ENCODE results near the gene CALCOCO2.
"Not testable (repeated sequence)": the region's sequence is repeated elsewhere in the genome, so short reads cannot be mapped to it uniquely, and the experiment has no call there.

The CALCOCO2 gene

DNA sequence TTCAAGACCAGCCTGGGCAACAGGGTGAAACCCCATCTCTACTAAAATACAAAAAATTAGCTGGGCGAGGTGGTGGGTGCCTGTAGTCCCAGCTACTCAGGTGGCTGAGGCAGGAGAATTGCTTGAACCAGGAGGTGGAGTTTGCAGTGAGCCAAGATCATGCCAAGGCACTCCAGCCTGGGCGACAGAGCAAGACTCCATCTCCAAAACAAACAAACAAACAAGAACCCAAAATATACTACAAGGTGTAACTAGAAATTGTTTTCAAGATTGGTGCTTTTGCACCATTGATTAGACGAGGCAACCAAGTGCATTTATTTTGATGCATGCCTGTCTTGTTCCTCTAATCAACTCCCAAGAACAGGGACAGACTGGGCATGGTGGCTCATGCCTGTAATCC is 41.6 kb downstream of the CALCOCO2 start:
- Histone ChIP-seq H3K9ac (ENCODE audit: low read depth in 1 of 2, low read length in 2 of 2) (peak overlapping the region; percentile 31 to 58), H3K27ac (ENCODE audit: low read depth, low read length) (peak overlapping the region; percentile 52)
- not testable (repeated sequence) for H3K36me3 ChIP-seq (ENCODE audit: control insufficient read depth in 1 of 2, insufficient read depth in 2 of 2, low read length in 2 of 2)

DNA sequence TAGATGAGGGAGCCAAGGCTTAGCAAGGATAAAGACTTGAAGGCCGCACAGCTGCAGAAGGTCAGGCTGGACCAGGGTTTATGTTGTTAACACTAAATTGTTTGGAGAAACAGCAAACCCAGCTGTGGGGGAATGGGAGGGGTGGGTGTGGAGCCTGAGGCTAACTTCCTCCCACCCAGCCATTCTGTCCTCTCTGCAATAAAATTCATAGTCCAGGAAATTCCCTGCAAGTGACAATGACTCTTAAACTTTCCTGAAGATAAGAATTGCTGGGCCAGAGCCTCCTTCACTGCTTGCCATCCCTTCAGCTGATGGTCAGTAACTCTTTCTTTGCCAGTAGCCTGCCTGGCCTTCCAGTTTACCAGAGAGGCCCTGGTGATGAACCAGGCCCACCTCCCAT is 42.4 kb downstream of the CALCOCO2 start:
- H3K4me3 ChIP-seq (ENCODE audit: low read depth in 1 of 2, low read length in 2 of 2): no peak overlapping the region
- H3K9me3 ChIP-seq (ENCODE audit: control insufficient read depth in 1 of 2, low read length in 2 of 2): no peaks in the 10 kb centered on the region
- H3K4me1 ChIP-seq (ENCODE audit: control insufficient read depth in 1 of 2, insufficient read depth in 2 of 2, low read length in 2 of 2): peaks cover 47 to 53% of the 10 kb centered on the region in 2 donors
- no peak overlapping the region for H3K9ac ChIP-seq (ENCODE audit: low read depth in 1 of 2, low read length in 2 of 2)
- no peaks in the 10 kb centered on the region for H3K27me3 ChIP-seq (ENCODE audit: control insufficient read depth in 1 of 2, insufficient read depth in 2 of 2, low read length in 2 of 2)
- no peak overlapping the region for H3K27ac ChIP-seq (ENCODE audit: low read depth, low read length)
- H3K36me3 ChIP-seq (ENCODE audit: control insufficient read depth in 1 of 2, insufficient read depth in 2 of 2, low read length in 2 of 2): no peaks in the 10 kb centered on the region

More for the DNA sequence above, 41.6 kb downstream of the CALCOCO2 start:
- peaks cover 47 to 53% of the 10 kb centered on the region in 2 donors for H3K4me1 ChIP-seq (ENCODE audit: control insufficient read depth in 1 of 2, insufficient read depth in 2 of 2, low read length in 2 of 2)
- not testable (repeated sequence) for H3K9me3 ChIP-seq (ENCODE audit: control insufficient read depth in 1 of 2, low read length in 2 of 2); H3K27me3 ChIP-seq (ENCODE audit: control insufficient read depth in 1 of 2, insufficient read depth in 2 of 2, low read length in 2 of 2); H3K4me3 ChIP-seq (ENCODE audit: low read depth in 1 of 2, low read length in 2 of 2)

DNA sequence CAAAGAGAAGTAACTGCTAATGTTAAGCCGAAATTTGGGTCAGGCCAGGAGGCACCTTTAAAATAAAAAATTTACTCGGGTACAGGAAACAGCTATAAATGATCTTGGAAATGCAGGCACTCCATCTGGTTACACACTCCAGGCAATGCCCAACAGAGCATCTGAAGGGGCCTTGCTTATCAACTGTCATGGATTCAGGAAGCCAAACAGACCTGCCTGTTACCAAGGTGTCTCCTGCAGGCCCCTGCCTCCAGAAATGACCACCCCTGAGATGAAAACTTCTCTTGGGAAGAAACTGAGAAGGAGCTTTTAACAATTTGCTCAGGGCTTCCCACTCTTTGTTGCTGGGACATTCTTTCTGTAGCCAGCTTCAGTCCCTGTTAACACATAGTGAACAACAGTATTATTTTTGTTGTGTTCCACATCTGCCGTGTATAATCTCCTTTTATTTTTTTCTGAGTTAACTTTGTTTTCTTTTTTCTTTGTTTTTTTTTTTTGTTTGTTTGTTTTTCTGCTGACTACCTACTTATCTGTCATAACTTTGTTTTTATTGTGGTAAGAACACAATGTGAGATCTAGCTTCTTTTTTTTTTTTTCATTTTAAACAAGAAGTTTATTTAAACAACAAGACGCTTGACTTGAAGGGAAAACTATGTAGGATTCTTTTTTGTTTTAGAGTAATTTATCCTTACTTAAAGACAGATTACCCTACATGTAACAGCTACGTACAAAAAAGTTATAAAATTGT is 43.0 kb downstream of the CALCOCO2 start:
- Histone ChIP-seq H3K27me3 (ENCODE audit: control insufficient read depth in 1 of 2, insufficient read depth in 2 of 2, low read length in 2 of 2) (no peaks in the 10 kb centered on the region), H3K27ac (ENCODE audit: low read depth, low read length) (no peak overlapping the region), H3K9me3 (ENCODE audit: control insufficient read depth in 1 of 2, low read length in 2 of 2) (no peaks in the 10 kb centered on the region), H3K4me1 (ENCODE audit: control insufficient read depth in 1 of 2, insufficient read depth in 2 of 2, low read length in 2 of 2) (peaks cover 47 to 51% of the 10 kb centered on the region in 2 donors), H3K36me3 (ENCODE audit: control insufficient read depth in 1 of 2, insufficient read depth in 2 of 2, low read length in 2 of 2) (no peaks in the 10 kb centered on the region), H3K9ac (ENCODE audit: low read depth in 1 of 2, low read length in 2 of 2) (no peak overlapping the region), H3K4me3 (ENCODE audit: low read depth in 1 of 2, low read length in 2 of 2) (no peak overlapping the region)

DNA sequence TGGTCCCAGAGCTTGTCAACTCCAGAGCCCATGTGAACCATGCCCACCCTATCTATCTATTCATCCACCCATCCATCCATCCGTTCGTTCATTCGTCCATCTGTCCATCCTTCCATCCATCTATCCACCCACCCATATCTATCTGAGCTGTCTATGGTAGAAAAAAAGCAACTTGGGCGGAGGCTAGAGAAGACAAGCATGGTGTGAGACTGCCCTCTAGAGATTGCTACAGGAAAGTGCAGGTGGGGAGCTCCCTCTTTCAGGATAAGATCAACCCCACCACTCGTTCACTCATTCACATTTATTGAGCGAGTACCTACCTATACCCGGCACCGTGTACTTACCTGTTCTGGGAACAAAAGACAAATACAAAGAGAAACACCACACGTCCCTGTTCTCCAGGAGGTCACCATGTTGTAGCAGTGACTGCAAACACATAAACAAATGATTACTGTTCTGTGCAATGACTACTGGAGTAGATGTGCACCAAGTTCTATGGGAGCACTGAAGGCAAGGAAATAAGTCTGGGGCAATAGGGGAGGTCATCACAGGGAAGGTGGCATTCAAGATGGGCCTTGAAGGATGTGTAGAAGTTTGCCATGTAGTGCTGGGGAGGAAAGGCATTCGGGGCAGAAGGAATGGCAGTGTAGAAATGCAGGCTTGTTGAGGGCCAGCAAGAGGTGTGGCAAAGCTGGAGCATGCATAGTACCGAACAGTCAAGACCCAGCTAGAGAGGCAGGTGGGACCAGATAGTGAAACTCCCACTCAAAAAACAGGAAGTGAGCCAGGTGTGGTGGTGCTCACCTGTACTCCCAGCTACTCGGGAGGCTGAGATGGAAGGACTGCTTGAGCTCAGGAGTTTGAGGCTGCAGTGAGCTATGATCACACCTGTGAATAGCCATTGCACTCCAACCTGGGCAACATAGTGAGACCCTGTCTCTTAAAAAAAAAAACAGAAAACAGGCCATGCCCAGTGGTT is 48.4 kb downstream of the CALCOCO2 start:
- H3K9ac ChIP-seq (ENCODE audit: low read depth in 1 of 2, low read length in 2 of 2): no peak overlapping the region
- H3K36me3 ChIP-seq (ENCODE audit: control insufficient read depth in 1 of 2, insufficient read depth in 2 of 2, low read length in 2 of 2): no peaks in the 10 kb centered on the region
- no peak overlapping the region for H3K27ac ChIP-seq (ENCODE audit: low read depth, low read length)
- H3K9me3 ChIP-seq (ENCODE audit: control insufficient read depth in 1 of 2, low read length in 2 of 2): no peaks in the 10 kb centered on the region
- no peaks in the 10 kb centered on the region for H3K4me1 ChIP-seq (ENCODE audit: control insufficient read depth in 1 of 2, insufficient read depth in 2 of 2, low read length in 2 of 2)
- no peak overlapping the region for H3K4me3 ChIP-seq (ENCODE audit: low read depth in 1 of 2, low read length in 2 of 2)
- H3K27me3 ChIP-seq (ENCODE audit: control insufficient read depth in 1 of 2, insufficient read depth in 2 of 2, low read length in 2 of 2): no peaks in the 10 kb centered on the region

DNA sequence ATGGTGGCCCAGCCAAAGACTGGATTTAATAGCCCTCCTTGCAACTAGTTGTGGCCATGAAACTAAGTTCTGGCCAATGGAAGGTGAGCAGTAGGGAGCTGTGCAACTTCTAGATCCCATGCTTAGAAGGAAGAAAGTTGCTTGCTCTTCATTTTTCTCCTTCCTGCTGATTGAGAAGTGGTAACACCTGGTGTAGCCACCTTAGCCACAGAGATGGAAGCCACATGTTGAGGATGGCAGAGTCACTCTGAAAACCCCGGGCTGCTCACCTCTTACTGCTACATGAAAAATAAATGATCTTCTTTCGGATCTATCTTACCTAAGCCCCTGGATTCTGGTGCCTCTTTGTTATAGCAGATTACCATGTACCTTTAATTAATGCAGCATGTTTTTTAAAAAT is 51.4 kb downstream of the CALCOCO2 start:
- Histone ChIP-seq H3K27ac (ENCODE audit: low read depth, low read length) (no peak overlapping the region), H3K27me3 (ENCODE audit: control insufficient read depth in 1 of 2, insufficient read depth in 2 of 2, low read length in 2 of 2) (no peaks in the 10 kb centered on the region), H3K36me3 (ENCODE audit: control insufficient read depth in 1 of 2, insufficient read depth in 2 of 2, low read length in 2 of 2) (no peaks in the 10 kb centered on the region), H3K9ac (ENCODE audit: low read depth in 1 of 2, low read length in 2 of 2) (no peak overlapping the region), H3K4me3 (ENCODE audit: low read depth in 1 of 2, low read length in 2 of 2) (no peak overlapping the region), H3K4me1 (ENCODE audit: control insufficient read depth in 1 of 2, insufficient read depth in 2 of 2, low read length in 2 of 2) (peaks cover 0 to 3% of the 10 kb centered on the region in 2 donors), H3K9me3 (ENCODE audit: control insufficient read depth in 1 of 2, low read length in 2 of 2) (no peaks in the 10 kb centered on the region)

DNA sequence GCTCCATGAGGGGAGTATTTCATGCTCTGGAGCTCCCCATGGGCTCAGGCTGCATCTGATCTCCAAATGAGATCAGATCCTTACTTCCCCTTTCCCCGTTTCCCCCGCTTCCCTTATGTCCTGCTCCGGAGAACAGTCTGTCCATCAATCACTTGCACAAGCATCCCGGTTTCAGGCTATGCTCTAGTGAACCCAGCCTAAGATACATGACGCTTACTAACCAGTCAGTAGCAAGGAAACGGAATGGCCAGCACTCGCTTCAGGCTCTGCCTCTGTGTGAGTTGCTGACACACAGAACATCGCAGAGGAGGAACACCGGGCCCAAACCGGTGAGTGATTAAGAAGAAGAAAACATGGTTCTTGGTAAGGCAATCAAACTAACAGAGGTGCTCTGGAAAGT is 52.3 kb downstream of the CALCOCO2 start:
- Histone ChIP-seq H3K27ac (ENCODE audit: low read depth, low read length) (no peak overlapping the region), H3K9me3 (ENCODE audit: control insufficient read depth in 1 of 2, low read length in 2 of 2) (no peaks in the 10 kb centered on the region), H3K4me1 (ENCODE audit: control insufficient read depth in 1 of 2, insufficient read depth in 2 of 2, low read length in 2 of 2) (peaks cover 0 to 3% of the 10 kb centered on the region in 2 donors), H3K9ac (ENCODE audit: low read depth in 1 of 2, low read length in 2 of 2) (no peak overlapping the region), H3K4me3 (ENCODE audit: low read depth in 1 of 2, low read length in 2 of 2) (no peak overlapping the region), H3K36me3 (ENCODE audit: control insufficient read depth in 1 of 2, insufficient read depth in 2 of 2, low read length in 2 of 2) (no peaks in the 10 kb centered on the region), H3K27me3 (ENCODE audit: control insufficient read depth in 1 of 2, insufficient read depth in 2 of 2, low read length in 2 of 2) (no peaks in the 10 kb centered on the region)

DNA sequence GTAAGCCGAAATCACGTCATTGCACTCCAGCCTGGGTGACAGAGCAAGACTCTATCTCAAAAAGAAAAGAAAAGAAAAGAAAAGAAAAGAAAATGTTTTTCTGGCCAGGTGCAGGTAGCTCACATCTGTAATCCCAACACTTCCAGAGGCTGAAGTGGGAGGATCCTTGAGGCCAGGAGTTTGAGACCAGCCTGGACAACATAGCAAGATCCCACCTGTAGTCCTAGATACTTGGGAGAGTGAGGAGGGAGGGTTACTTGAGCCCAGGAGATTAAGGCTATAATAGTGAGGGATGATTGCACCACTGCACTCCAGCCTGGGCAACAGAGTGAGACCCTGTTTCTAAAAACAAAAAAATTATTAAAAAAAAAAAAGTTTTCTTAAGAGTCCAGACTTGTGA is 59.3 kb downstream of the CALCOCO2 start:
- no peaks in the 10 kb centered on the region for H3K9me3 ChIP-seq (ENCODE audit: control insufficient read depth in 1 of 2, low read length in 2 of 2)
- no peak overlapping the region for H3K27ac ChIP-seq (ENCODE audit: low read depth, low read length)
- no peaks in the 10 kb centered on the region for H3K27me3 ChIP-seq (ENCODE audit: control insufficient read depth in 1 of 2, insufficient read depth in 2 of 2, low read length in 2 of 2)
- H3K4me3 ChIP-seq (ENCODE audit: low read depth in 1 of 2, low read length in 2 of 2): no peak overlapping the region
- H3K4me1 ChIP-seq (ENCODE audit: control insufficient read depth in 1 of 2, insufficient read depth in 2 of 2, low read length in 2 of 2): peaks cover 24 to 26% of the 10 kb centered on the region in 2 donors
- peaks cover under 1 to 2% of the 10 kb centered on the region in 2 donors for H3K36me3 ChIP-seq (ENCODE audit: control insufficient read depth in 1 of 2, insufficient read depth in 2 of 2, low read length in 2 of 2)
- H3K9ac ChIP-seq (ENCODE audit: low read depth in 1 of 2, low read length in 2 of 2): no peak overlapping the region

DNA sequence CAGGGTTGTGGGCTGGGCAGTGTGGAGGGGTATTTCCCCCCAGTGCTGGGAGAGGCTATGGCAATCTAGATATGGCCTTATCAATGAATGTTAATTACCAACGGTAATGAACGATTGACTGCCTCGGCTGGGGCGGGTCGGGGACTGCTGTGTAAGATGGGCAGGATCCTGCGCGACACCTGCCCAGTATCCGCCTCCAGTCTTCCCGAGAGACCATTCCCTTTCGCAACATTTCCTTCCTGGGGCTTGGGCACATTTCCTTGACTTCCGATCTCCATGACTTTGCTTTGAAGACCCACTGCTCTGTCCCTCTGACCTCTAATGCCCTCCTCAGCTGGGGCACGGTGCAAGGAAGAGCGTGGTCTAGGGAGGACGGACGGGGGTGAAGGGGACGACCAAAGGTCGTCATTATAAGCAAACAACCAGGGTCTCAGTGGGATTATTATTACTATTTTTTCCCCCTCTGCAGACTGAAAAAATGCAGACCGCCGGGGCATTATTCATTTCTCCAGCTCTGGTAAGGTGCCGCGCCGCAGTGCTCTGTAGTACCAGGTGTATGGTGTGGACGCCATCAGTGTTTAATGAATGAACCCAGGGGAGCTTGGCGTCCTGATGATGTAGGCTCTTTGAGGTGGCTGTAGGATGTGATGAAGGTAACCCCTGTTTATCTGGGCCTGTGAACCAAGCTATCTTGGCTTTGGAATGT is 62.3 kb downstream of the CALCOCO2 start:
- Histone ChIP-seq H3K27ac (ENCODE audit: low read depth, low read length) (peak overlapping the region; percentile 84), H3K9me3 (ENCODE audit: control insufficient read depth in 1 of 2, low read length in 2 of 2) (no peaks in the 10 kb centered on the region), H3K4me3 (ENCODE audit: low read depth in 1 of 2, low read length in 2 of 2) (peak overlapping the region; percentile 95), H3K36me3 (ENCODE audit: control insufficient read depth in 1 of 2, insufficient read depth in 2 of 2, low read length in 2 of 2) (peaks cover 7 to 27% of the 10 kb centered on the region in 2 donors), H3K27me3 (ENCODE audit: control insufficient read depth in 1 of 2, insufficient read depth in 2 of 2, low read length in 2 of 2) (no peaks in the 10 kb centered on the region), H3K9ac (ENCODE audit: low read depth in 1 of 2, low read length in 2 of 2) (peak overlapping the region; percentile 55 to 67), H3K4me1 (ENCODE audit: control insufficient read depth in 1 of 2, insufficient read depth in 2 of 2, low read length in 2 of 2) (peaks cover 32 to 39% of the 10 kb centered on the region in 2 donors)

DNA sequence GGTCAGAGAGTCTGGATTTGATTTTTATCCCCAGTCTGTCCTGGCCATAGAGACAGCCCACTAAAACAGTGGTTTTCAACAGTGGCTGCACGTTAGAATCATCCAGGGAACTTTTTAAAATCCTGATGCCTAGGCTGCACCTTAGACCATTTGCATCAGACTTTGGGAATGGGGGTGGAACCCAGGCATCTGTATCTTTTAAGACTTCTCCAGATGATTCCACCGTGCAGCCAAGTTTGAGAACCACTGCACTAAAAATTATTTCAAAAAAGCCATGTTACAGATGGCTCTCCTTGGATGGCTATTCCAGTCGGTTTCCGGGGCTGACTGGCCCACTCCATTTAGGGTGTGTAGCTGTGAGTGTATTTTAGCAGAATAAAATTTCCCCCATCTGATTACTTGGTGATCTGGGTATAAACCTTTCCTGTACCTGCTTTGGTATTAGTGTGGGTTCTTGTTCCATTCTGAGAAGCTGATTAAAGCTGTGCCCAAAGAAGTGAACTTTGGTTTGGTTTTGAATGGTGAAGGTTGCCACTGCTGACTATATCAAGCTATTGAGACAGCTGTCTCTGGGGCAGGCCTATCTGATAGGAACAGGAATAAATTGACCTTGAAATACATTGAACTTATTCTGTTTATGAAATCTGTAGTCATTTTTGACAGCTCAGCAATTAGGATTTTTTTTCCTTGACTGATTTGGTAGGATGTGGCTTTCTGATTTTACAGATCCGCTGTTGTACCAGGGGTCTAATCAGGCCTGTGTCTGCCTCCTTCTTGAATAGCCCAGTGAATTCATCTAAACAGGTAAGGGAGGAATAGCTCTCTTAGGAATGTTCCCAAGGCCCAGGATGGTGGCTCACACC is 63.0 kb downstream of the CALCOCO2 start:
- H3K27ac ChIP-seq (ENCODE audit: low read depth, low read length): peak overlapping the region; percentile 84
- no peaks in the 10 kb centered on the region for H3K9me3 ChIP-seq (ENCODE audit: control insufficient read depth in 1 of 2, low read length in 2 of 2)
- H3K9ac ChIP-seq (ENCODE audit: low read depth in 1 of 2, low read length in 2 of 2): peak overlapping the region; percentile 55 to 67
- H3K4me3 ChIP-seq (ENCODE audit: low read depth in 1 of 2, low read length in 2 of 2): peak overlapping the region; percentile 95
- no peaks in the 10 kb centered on the region for H3K27me3 ChIP-seq (ENCODE audit: control insufficient read depth in 1 of 2, insufficient read depth in 2 of 2, low read length in 2 of 2)
- H3K4me1 ChIP-seq (ENCODE audit: control insufficient read depth in 1 of 2, insufficient read depth in 2 of 2, low read length in 2 of 2): peaks cover 32 to 39% of the 10 kb centered on the region in 2 donors
- peaks cover 12 to 30% of the 10 kb centered on the region in 2 donors for H3K36me3 ChIP-seq (ENCODE audit: control insufficient read depth in 1 of 2, insufficient read depth in 2 of 2, low read length in 2 of 2)
